Ishikawa (cell line): Measurements from ENCODE around the gene RETN.

ENCODE experiments used
- CEBPB ChIP-seq: IDR thresholded peaks from 2 replicates; pipeline ENCODE4 v1.6.1; 2012
- EP300 ChIP-seq: IDR thresholded peaks from 2 replicates; pipeline ENCODE4 v1.6.1; 2012; ENCODE audit warnings: borderline replicate concordance
- FOXM1 ChIP-seq: IDR thresholded peaks from 2 replicates; pipeline ENCODE4 v1.6.1; 2012; ENCODE audit warnings: low read depth, borderline replicate concordance
- RAD21 ChIP-seq: IDR thresholded peaks from 2 replicates; pipeline ENCODE4 v1.6.1; 2012; ENCODE audit warnings: low read depth
- TAF1 ChIP-seq: IDR thresholded peaks from 2 replicates; pipeline ENCODE4 v1.6.1; 2012; ENCODE audit warnings: low read depth, mild to moderate bottlenecking
- YY1 ChIP-seq: IDR thresholded peaks from 2 replicates; pipeline ENCODE4 v1.6.1; 2012; ENCODE audit warnings: low read depth
- ZBTB7A ChIP-seq: IDR thresholded peaks from 2 replicates; pipeline ENCODE4 v1.6.1; 2012; ENCODE audit warnings: low read depth
- TF ChIP-seq, protein P1 (sequence below): IDR thresholded peaks from 2 replicates; pipeline ENCODE4 v1.6.1; 2012

DNA sequence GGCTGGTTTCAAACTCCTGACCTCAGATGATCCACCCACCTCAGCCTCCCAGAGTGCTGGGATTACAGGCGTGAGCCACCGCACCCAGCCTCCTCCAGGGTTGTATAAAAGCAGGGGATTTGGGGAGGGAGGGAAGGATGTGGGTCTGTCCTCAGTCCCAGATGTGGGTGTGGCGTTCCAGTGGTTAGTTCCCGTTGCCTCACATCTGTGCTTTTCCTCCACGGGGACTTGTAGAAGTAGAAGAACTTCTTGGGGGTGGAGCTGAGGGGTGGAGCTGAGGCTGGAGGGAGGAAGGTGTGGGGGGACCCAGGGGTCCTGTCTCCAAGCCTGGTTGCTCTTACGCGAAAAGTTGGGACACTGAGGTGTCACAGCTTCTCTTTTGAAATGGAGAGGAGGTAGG, 7.5 kb downstream of the RETN start:
- TF ChIP-seq EP300 (no peak), FOXM1 (no peak), ZBTB7A (no peak), YY1 (no peak), TAF1 (no peak), RAD21 (no peak), CEBPB (no peak)
- TF ChIP-seq, protein P1, sequence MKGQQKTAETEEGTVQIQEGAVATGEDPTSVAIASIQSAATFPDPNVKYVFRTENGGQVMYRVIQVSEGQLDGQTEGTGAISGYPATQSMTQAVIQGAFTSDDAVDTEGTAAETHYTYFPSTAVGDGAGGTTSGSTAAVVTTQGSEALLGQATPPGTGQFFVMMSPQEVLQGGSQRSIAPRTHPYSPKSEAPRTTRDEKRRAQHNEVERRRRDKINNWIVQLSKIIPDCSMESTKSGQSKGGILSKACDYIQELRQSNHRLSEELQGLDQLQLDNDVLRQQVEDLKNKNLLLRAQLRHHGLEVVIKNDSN: no peak
